IMR-90 (cell line): ENCODE measurements around the gene TLCD2. TPM values are rescaled to one million over a fixed set of nuclear protein-coding genes. Genes with fewer than 3 reads are reported as not detected.

ENCODE experiments used
- ATAC-seq: fragments of 200-7000 bp; cut with Tn5 transposase; 2 replicates; pipeline ENCODE4 v1.9.1; 2020; ENCODE audit warnings: low read depth, mild to moderate bottlenecking, moderate library complexity
- Bru-seq: library from RNA; stranded (reverse); fragments of 400-500 nt; gene quantifications from one replicate; lab custom pipeline; 2021; lab: Mats Ljungman, UMichigan
- BruChase-seq, 2 experiments: library from RNA; stranded (reverse); fragments of 400-500 nt; gene quantifications; one replicate each; lab custom pipeline; 2021; lab: Mats Ljungman, UMichigan
- BruUV-seq: library from RNA; stranded (reverse); fragments of 400-500 nt; replicated peaks from 2 replicates; lab custom pipeline; 2021; lab: Mats Ljungman, UMichigan
- CTCF ChIA-PET: fragments of 300-600 bp; formaldehyde crosslinking; extraction: SDS; loops from one replicate; lab custom pipeline; 2021; ENCODE audit warnings: antibody characterized with exemption; lab: Yijun Ruan, JAX
- POLR2A ChIA-PET: fragments of 300-600 bp; sonication (Branson Sonifier 250); formaldehyde crosslinking; loops from one replicate; lab custom pipeline; 2022; ENCODE audit warnings: antibody characterized with exemption; ENCODE audit not compliant: unreplicated experiment; lab: Charles Lee
- DNase-seq: peaks from one replicate; pipeline ENCODE4 v3.0.0; 2013
- H2AFZ ChIP-seq: replicated peaks from 2 replicates; pipeline ENCODE3; 2013; ENCODE audit warnings: low read length, mild to moderate bottlenecking; ENCODE audit not compliant: poor library complexity
- H2AK5ac ChIP-seq: 2 replicates; pipeline ENCODE4 v1.6.1; 2013; ENCODE audit warnings: low read depth, low read length, inconsistent platforms
- H2AK9ac ChIP-seq: replicated peaks from 2 replicates; pipeline ENCODE3; 2013; ENCODE audit warnings: mild to moderate bottlenecking, low read depth, low read length, moderate library complexity; ENCODE audit not compliant: poor library complexity
- H2BK120ac ChIP-seq: 2 replicates; pipeline ENCODE4 v1.6.1; 2013; ENCODE audit warnings: low read depth, low read length, inconsistent platforms
- H2BK15ac ChIP-seq: 3 replicates; pipeline ENCODE4 v1.6.1; 2013; ENCODE audit warnings: low read depth, low read length, inconsistent platforms
- H2BK20ac ChIP-seq: 2 replicates; pipeline ENCODE4 v1.6.1; 2013; ENCODE audit warnings: low read depth, mild to moderate bottlenecking, inconsistent platforms, low read length, moderate library complexity
- H2BK5ac ChIP-seq: 2 replicates; pipeline ENCODE4 v1.6.1; 2013; ENCODE audit warnings: mild to moderate bottlenecking, low read depth, low read length, inconsistent platforms; ENCODE audit not compliant: poor library complexity, severe bottlenecking
- H3K14ac ChIP-seq: replicated peaks from 2 replicates; pipeline ENCODE4 v1.6.1; 2013; ENCODE audit warnings: low read depth, low read length, inconsistent platforms
- H3K18ac ChIP-seq: 2 replicates; pipeline ENCODE4 v1.6.1; 2013; ENCODE audit warnings: low read depth, low read length, control low read depth
- H3K23ac ChIP-seq: 2 replicates; pipeline ENCODE4 v1.6.1; 2013; ENCODE audit warnings: low read depth, low read length, inconsistent platforms
- H3K27ac ChIP-seq: 2 replicates; pipeline ENCODE4 v1.5.1; 2013; ENCODE audit warnings: mild to moderate bottlenecking, control low read depth, low read length; ENCODE audit not compliant: insufficient read depth
- H3K27me3 ChIP-seq: 2 replicates; pipeline ENCODE4 v1.6.1; 2013; ENCODE audit warnings: low read length; ENCODE audit not compliant: control insufficient read depth, insufficient read depth
- H3K36me3 ChIP-seq: 2 replicates; pipeline ENCODE4 v1.6.1; 2013; ENCODE audit warnings: low read length, mixed read lengths; ENCODE audit not compliant: control insufficient read depth, insufficient read depth
- H3K4ac ChIP-seq: 2 replicates; pipeline ENCODE4 v1.6.1; 2013; ENCODE audit warnings: low read depth, low read length, inconsistent platforms
- H3K4me1 ChIP-seq: 2 replicates; pipeline ENCODE4 v1.6.1; 2013; ENCODE audit warnings: low read length, mixed read lengths; ENCODE audit not compliant: control insufficient read depth, insufficient read depth
- H3K4me2 ChIP-seq: 2 replicates; pipeline ENCODE4 v1.6.1; 2013; ENCODE audit warnings: low read depth, mild to moderate bottlenecking, control low read depth, low read length, moderate library complexity
- H3K4me3 ChIP-seq: 2 replicates; pipeline ENCODE4 v1.5.1; 2013; ENCODE audit warnings: low read depth, mild to moderate bottlenecking, control low read depth, low read length, moderate library complexity; ENCODE audit not compliant: insufficient read depth
- H3K56ac ChIP-seq: 2 replicates; pipeline ENCODE4 v1.6.1; 2013; ENCODE audit warnings: low read length, inconsistent platforms; ENCODE audit not compliant: insufficient read depth; ENCODE audit errors: extremely low read depth
- H3K79me1 ChIP-seq, 2 experiments: 2 replicates each; pipeline ENCODE4 v1.6.1; 2013; ENCODE audit warnings: low read length in 2 of 2, inconsistent platforms in 1 of 2, low read depth in 1 of 2
- H3K9ac ChIP-seq: 2 replicates; pipeline ENCODE4 v1.6.1; 2013; ENCODE audit warnings: low read depth, low read length, control low read depth
- H3K9me1 ChIP-seq: 2 replicates; pipeline ENCODE4 v1.6.1; 2013; ENCODE audit warnings: low read length, inconsistent platforms; ENCODE audit not compliant: insufficient read depth
- H3K9me3 ChIP-seq: 2 replicates; pipeline ENCODE4 v1.6.1; 2013; ENCODE audit warnings: low read length; ENCODE audit not compliant: control insufficient read depth, insufficient read depth
- H4K20me1 ChIP-seq: 2 replicates; pipeline ENCODE4 v1.6.1; 2013; ENCODE audit warnings: low read length, inconsistent platforms; ENCODE audit not compliant: insufficient read depth
- H4K5ac ChIP-seq: 2 replicates; pipeline ENCODE4 v1.6.1; 2013; ENCODE audit warnings: mild to moderate bottlenecking, low read depth, low read length, control low read depth
- H4K8ac ChIP-seq, 2 experiments: 2 replicates each; pipeline ENCODE4 v1.6.1; 2013; ENCODE audit warnings: low read depth in 2 of 2, low read length in 2 of 2, control low read depth in 1 of 2, inconsistent platforms in 1 of 2
- H4K91ac ChIP-seq: 2 replicates; pipeline ENCODE4 v1.6.1; 2013; ENCODE audit warnings: low read depth, low read length, inconsistent platforms; ENCODE audit not compliant: insufficient read depth
- BHLHE40 ChIP-seq: fragments of 150-350 bp; IDR thresholded peaks from 2 replicates; pipeline ENCODE4 v1.6.1; 2016; ENCODE audit warnings: mild to moderate bottlenecking, low read depth, low read length
- CHD1 ChIP-seq: IDR thresholded peaks from 2 replicates; pipeline ENCODE4 v1.6.1; 2012; ENCODE audit warnings: low read depth, low read length, improper control_type of control experiment
- ELK1 ChIP-seq: fragments of 150-350 bp; IDR thresholded peaks from 2 replicates; pipeline ENCODE4 v1.6.1; 2016; ENCODE audit warnings: low read depth, mild to moderate bottlenecking, low read length, moderate library complexity, borderline replicate concordance
- FOS ChIP-seq: fragments of 150-350 bp; IDR thresholded peaks from 2 replicates; pipeline ENCODE4 v1.6.1; 2016; ENCODE audit warnings: low read depth, low read length
- MAFK ChIP-seq: IDR thresholded peaks from 2 replicates; pipeline ENCODE4 v1.6.1; 2012; ENCODE audit warnings: low read depth, low read length, improper control_type of control experiment
- MAZ ChIP-seq: IDR thresholded peaks from 2 replicates; pipeline ENCODE4 v1.6.1; 2012; ENCODE audit warnings: low read depth, mild to moderate bottlenecking, low read length, improper control_type of control experiment, moderate library complexity, borderline replicate concordance
- MXI1 ChIP-seq: IDR thresholded peaks from 2 replicates; pipeline ENCODE4 v1.6.1; 2012; ENCODE audit warnings: low read depth, mild to moderate bottlenecking, low read length, moderate library complexity, borderline replicate concordance
- NFE2L2 ChIP-seq: fragments of 150-350 bp; IDR thresholded peaks from 2 replicates; pipeline ENCODE4 v1.6.1; 2016; ENCODE audit warnings: low read depth, mild to moderate bottlenecking, low read length
- POLR2A ChIP-seq: IDR thresholded peaks from 2 replicates; pipeline ENCODE4 v1.6.1; 2012; ENCODE audit warnings: mild to moderate bottlenecking, low read depth, low read length
- RAD21 ChIP-seq: IDR thresholded peaks from 2 replicates; pipeline ENCODE4 v1.6.1; 2012; ENCODE audit warnings: low read length, improper control_type of control experiment
- RFX5 ChIP-seq: IDR thresholded peaks from 2 replicates; pipeline ENCODE4 v1.8.0; 2012; ENCODE audit warnings: low read depth, mild to moderate bottlenecking, low read length, moderate library complexity
- SMC3 ChIP-seq: fragments of 150-350 bp; IDR thresholded peaks from 2 replicates; pipeline ENCODE4 v1.6.1; 2016; ENCODE audit warnings: low read depth, mild to moderate bottlenecking, antibody characterized with exemption, low read length, moderate library complexity
- USF2 ChIP-seq: fragments of 150-350 bp; IDR thresholded peaks from 2 replicates; pipeline ENCODE4 v1.6.1; 2017; ENCODE audit warnings: mild to moderate bottlenecking, antibody characterized with exemption, low read length, low read depth
- WGBS, 2 experiments: methylation state at CpG; one replicate each; pipeline versions ENCODE4 v1.1.5 to v1.1.7; 2013; ENCODE audit warnings: missing lambda C conversion rate in 2 of 2; ENCODE audit not compliant: insufficient read length in 1 of 2; ENCODE audit errors: extremely low coverage in 2 of 2; 5-methylcytosine and 5-hydroxymethylcytosine counted together
- dilution Hi-C: fragments of 300-500 bp; cut with HindIII; formaldehyde crosslinking; loops from one replicate; pipeline ENCODE4 v1.14.3; 2018; ENCODE audit warnings: low sequenced_read_pairs; ENCODE audit not compliant: unreplicated experiment
- in situ Hi-C: fragments of 300-500 bp; cut with MboI; formaldehyde crosslinking; loops from 3 replicates; pipeline ENCODE4 v1.14.3; 2019; ENCODE audit warnings: low sequenced_read_pairs, inconsistent platforms, mixed read lengths
- intact Hi-C: fragments of 100-400 bp; cut with micrococcal nuclease; formaldehyde crosslinking; loops from 2 replicates; pipeline ENCODE4 v1.10.0; 2022
- long read RNA-seq: library from polyadenylated mRNA; unstranded; transcript quantifications from one replicate; pipeline ENCODE4 v2.0.0, GENCODE V29; 2021; ENCODE audit not compliant: unreplicated experiment
- polyA plus RNA-seq, 3 experiments: library from polyadenylated mRNA; depleted of rRNA; stranded (reverse); fragments of >200 nt; gene quantifications; 2 replicates each; pipeline ENCODE4 v1.2.3, GENCODE V29; 2012; ENCODE audit warnings: low replicate concordance in 1 of 3
- total RNA-seq: library from RNA; depleted of rRNA; stranded (reverse); fragments of >200 nt; gene quantifications from 2 replicates; pipeline ENCODE4 v1.2.3, GENCODE V29; 2012; rRNA removed

TLCD2 gene
- 0.72 and 0.83 TPM in 2 replicates for total RNA-seq
- polyA plus RNA-seq (2012; rRNA removed) = 0.67 and 1.2 TPM in 2 replicates
- 0.49 and 0.75 TPM in 2 replicates for polyA plus RNA-seq (2012; cell fraction: cytosol; rRNA removed)
- 0.75 and 2.1 TPM in 2 replicates for polyA plus RNA-seq (2012; cell fraction: nucleus; rRNA removed; ENCODE audit: low replicate concordance)
- percentile 80 among the genes with signal in this experiment for Bru-seq, nascent RNA
- BruChase-seq, experiment 1, labeled RNA remaining after a 6-hour chase = percentile 94 among the genes with signal in this experiment
- percentile 88 among the genes with signal in this experiment for BruChase-seq, experiment 2, labeled RNA remaining after a 2-hour chase
- long read RNA-seq, full-length matches to known transcripts = 1 of 14 reads
- long read RNA-seq, partial matches to known transcripts = 0 of 14 reads
- long read RNA-seq, other reads (novel, unspliced or antisense) = 13 of 14 reads

GRCh38 chr17:1709971-1710806 lies at the start of gene TLCD2:
Gene TLCD2 (minus strand): TSS chr17:1710377. CDS start chr17:1710242, 135 bp downstream.
- in situ Hi-C loops = loop anchor here (25.0 kb wide), 1 partner anchor 327 kb away; the partner anchor contains the start of genes DPH1, OVCA2 and RTN4RL1
- CTCF ChIA-PET = no interaction called here
- intact Hi-C loops = loop anchor here (2.0 kb wide), 1 partner anchor 41 kb away; no protein-coding TSS in a partner anchor
- Histone ChIP-seq H2BK5ac (peak within 1 kb of the TSS; percentile 25), H2BK15ac (no peak within 1 kb of the TSS), H3K27ac (peak within 1 kb of the TSS; percentile 53), H3K79me1 (peaks cover 0 to 52% of the 10 kb centered on the region in 2 experiments; a peak in 2 of 4 replicates), H3K4me2 (peak within 1 kb of the TSS; percentile 63), H3K27me3 (no peaks in the 10 kb centered on the region), H4K8ac (peak within 1 kb of the TSS in 1 of 2 experiments; percentile 31; a peak in 1 of 4 replicates), H4K91ac (peak within 1 kb of the TSS; percentile 33; the same call in 1 of the 2 replicates), H3K9me3 (no peaks in the 10 kb centered on the region), H3K4me1 (peaks cover 27% of the 10 kb centered on the region), H2AK9ac (peak within 1 kb of the TSS; percentile 18), H3K14ac (no peak within 1 kb of the TSS), H3K9me1 (peaks cover 12% of the 10 kb centered on the region), H4K20me1 (peaks cover 59% of the 10 kb centered on the region), H3K4ac (peak within 1 kb of the TSS; percentile 73), H2BK120ac (no peak within 1 kb of the TSS), H2BK20ac (no peak within 1 kb of the TSS), H3K36me3 (peaks cover 43% of the 10 kb centered on the region), H2AK5ac (peak within 1 kb of the TSS; percentile 73), H3K56ac (no peak within 1 kb of the TSS; the same call in 1 of the 2 replicates), H4K5ac (no peak within 1 kb of the TSS; the same call in 1 of the 2 replicates), H3K4me3 (peak within 1 kb of the TSS; percentile 69), H3K18ac (peak within 1 kb of the TSS; percentile 11; the same call in 1 of the 2 replicates), H3K23ac (peak within 1 kb of the TSS; percentile 12; the same call in 1 of the 2 replicates), H2AFZ (peak within 1 kb of the TSS; percentile 89), H3K9ac (peak within 1 kb of the TSS; percentile 46)
- DNase-seq = peak; percentile 65
- dilution Hi-C loops = no loop called here
- BruUV-seq = no TSS peak
- peak; percentile 55 for ATAC-seq
- WGBS, 2 experiments = 1% methylated on average over 35 of the region's 83 CpGs; no CpG with 5 or more reads in 1 of the 2 experiments
- POLR2A ChIA-PET = interaction anchor here (0.6 kb wide), 1 partner anchor 682 kb away, joined by 3 read pairs; no protein-coding TSS in a partner anchor
- TF ChIP-seq FOS (no peak), SMC3 (no peak), BHLHE40 (no peak), ELK1 (no peak), USF2 (no peak), CHD1 (no peak), MXI1 (peak; percentile 19; the same call in 1 of the 2 replicates), MAZ (peak; percentile 75; the same call in 1 of the 2 replicates), NFE2L2 (no peak), RAD21 (no peak), POLR2A (peak; percentile 84), MAFK (no peak), RFX5 (no peak)
